ENCODE measurements around the gene SPATA13. TPM values are rescaled to one million over a fixed set of nuclear protein-coding genes. Genes with fewer than 3 reads are reported as not detected.

Gene SPATA13
- total RNA-seq, 4 donors from 2014 or later = 8.1 to 17.0 (median 10.7) TPM

DNA sequence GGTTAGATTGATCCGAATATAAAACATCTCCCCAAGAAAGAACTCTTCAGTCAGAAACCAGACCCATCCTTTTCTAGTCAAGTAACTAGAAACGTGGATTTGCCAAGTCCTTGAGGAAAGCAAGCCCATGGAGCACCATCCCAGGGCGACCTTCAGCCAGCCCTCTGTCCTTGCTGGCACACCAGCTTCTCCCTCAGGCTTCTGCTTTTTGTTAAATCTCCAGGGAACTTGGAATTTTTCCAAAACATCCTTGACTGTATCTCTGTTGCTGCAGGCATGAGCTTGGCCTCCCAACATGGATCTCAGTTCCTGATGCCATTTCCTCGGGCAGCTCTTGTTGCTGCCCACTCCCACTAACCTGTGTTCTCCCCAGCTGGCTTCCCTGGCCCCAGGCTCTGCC lies 121.7 kb downstream of the SPATA13 start:
- TF ChIP-seq, protein P1, sequence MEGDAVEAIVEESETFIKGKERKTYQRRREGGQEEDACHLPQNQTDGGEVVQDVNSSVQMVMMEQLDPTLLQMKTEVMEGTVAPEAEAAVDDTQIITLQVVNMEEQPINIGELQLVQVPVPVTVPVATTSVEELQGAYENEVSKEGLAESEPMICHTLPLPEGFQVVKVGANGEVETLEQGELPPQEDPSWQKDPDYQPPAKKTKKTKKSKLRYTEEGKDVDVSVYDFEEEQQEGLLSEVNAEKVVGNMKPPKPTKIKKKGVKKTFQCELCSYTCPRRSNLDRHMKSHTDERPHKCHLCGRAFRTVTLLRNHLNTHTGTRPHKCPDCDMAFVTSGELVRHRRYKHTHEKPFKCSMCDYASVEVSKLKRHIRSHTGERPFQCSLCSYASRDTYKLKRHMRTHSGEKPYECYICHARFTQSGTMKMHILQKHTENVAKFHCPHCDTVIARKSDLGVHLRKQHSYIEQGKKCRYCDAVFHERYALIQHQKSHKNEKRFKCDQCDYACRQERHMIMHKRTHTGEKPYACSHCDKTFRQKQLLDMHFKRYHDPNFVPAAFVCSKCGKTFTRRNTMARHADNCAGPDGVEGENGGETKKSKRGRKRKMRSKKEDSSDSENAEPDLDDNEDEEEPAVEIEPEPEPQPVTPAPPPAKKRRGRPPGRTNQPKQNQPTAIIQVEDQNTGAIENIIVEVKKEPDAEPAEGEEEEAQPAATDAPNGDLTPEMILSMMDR (IDR thresholded peaks at IDR 0.05; ENCODE audit: low read depth) = no peak

DNA sequence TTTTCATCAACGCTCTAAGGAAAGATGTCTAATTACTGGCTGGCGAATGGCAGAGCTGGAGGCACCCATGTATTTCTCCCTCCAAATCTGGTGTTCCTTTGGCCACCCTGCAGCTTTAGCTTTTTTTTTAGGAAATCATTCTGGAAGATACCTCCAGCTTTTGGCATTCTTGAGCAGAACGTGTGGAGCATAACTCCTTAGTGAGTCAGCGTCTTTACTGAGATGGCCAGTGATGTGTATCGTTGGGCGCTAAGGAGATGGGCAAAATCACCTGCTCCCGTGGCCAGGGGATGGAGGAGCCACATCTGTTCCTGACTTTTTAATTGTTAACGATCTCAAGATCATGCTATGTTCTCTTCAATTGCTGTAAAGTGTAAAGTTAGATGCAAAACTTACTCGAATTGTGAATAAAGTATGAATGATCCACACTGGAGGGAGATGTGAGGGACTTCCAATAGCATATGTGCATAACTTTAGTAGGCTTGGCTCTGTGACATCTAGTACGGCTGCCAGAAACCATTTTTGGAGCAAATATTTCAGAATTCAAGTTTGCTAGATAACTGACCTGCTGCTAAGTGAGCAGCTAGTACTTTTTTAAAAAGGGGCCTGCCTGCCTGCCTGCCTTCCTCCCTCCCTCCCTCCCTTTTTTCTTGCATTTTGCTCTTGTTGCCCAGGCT lies 124.5 kb downstream of the SPATA13 start:
- TF ChIP-seq, protein P1 (IDR thresholded peaks at IDR 0.05; ENCODE audit: low read depth) = no peak

DNA sequence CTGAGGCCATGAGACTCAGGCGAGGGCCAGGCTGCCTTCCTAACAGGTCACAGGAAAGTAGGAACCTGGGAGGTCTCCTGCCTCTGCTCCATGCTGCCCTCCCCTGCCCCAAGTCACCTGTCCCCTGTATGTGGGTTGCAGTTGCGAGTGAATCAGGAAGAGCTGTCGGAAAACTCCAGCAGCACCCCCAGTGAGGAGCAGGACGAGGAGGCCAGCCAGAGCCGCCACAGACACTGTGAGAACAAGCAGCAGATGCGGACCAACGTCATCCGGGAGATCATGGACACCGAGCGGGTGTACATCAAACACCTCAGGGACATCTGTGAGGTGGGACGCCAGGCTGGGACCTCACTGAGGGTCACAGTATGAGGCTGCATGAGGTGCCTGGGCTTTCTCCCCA lies 126.1 kb downstream of the SPATA13 start:
- TF ChIP-seq, protein P1 (IDR thresholded peaks at IDR 0.05; ENCODE audit: low read depth) = no peak

- TF ChIP-seq, protein P1 (IDR thresholded peaks at IDR 0.05; ENCODE audit: low read depth) = no peak
Measured at GRCh38 chr13:24287748-24288287, 127.3 kb downstream of the SPATA13 start.

DNA sequence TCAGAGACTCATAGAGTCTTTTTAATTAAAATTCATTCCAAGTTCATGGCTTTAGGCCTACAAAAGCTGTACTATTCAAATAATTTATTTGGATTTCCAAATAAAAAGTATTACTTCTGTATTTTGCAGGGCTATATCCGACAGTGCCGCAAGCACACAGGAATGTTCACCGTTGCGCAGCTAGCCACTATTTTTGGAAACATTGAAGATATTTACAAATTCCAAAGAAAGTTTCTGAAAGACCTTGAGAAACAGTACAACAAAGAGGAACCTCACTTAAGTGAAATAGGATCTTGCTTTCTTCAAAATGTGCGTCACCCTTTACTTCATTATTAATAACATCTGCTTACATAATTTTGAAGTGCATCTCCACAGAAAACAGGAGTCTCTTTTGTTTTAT lies 128.3 kb downstream of the SPATA13 start:
- TF ChIP-seq, protein P1 (IDR thresholded peaks at IDR 0.05; ENCODE audit: low read depth) = no peak

GRCh38 chr13:24290280-24290932 lies 129.9 kb downstream of the SPATA13 start:
- TF ChIP-seq, protein P1 (IDR thresholded peaks at IDR 0.05; ENCODE audit: low read depth) = no peak

GRCh38 chr13:24292481-24292880 lies 132.0 kb downstream of the SPATA13 start:
- TF ChIP-seq, protein P1 (IDR thresholded peaks at IDR 0.05; ENCODE audit: low read depth) = no peak
